NB4 (cell line): ENCODE measurements around the gene ELK3.

Experiments used
- MYC ChIP-seq: IDR thresholded peaks from 2 replicates; pipeline ENCODE4 v1.6.1; 2011; ENCODE audit warnings: low read depth, low read length
- POLR2A ChIP-seq: IDR thresholded peaks from 2 replicates; pipeline ENCODE4 v1.6.1; 2011; ENCODE audit warnings: mild to moderate bottlenecking; ENCODE audit not compliant: insufficient read length; ENCODE audit errors: extremely low read depth
- TF ChIP-seq, protein P1 (sequence below): IDR thresholded peaks from one replicate; pipeline ENCODE4 v1.5.1; 2012; ENCODE audit warnings: low read depth, low read length
- TF ChIP-seq, protein P2 (sequence below): IDR thresholded peaks from 2 replicates; pipeline ENCODE4 v1.6.1; 2011; ENCODE audit warnings: low read depth, low read length

DNA sequence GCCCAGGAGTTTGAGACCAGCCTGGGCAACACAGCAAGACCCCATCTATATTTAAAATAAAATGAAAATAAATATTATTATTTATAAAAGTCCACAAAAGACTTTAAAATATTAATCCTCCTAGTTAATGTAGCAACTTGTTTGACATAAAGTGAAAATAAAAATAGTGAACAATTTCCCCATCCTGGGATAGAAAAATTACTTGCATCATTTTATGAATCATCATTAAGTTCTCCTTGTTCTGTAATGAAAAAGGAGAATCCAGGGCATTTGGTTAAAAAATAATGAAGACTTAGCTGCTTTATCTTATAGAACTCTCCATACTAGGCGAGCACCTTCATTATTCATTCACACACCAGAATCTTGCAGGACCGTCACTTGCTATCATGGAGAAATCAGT is 66.1 kb downstream of the ELK3 start:
- TF ChIP-seq POLR2A (no peak), MYC (no peak)
- TF ChIP-seq, protein P1, sequence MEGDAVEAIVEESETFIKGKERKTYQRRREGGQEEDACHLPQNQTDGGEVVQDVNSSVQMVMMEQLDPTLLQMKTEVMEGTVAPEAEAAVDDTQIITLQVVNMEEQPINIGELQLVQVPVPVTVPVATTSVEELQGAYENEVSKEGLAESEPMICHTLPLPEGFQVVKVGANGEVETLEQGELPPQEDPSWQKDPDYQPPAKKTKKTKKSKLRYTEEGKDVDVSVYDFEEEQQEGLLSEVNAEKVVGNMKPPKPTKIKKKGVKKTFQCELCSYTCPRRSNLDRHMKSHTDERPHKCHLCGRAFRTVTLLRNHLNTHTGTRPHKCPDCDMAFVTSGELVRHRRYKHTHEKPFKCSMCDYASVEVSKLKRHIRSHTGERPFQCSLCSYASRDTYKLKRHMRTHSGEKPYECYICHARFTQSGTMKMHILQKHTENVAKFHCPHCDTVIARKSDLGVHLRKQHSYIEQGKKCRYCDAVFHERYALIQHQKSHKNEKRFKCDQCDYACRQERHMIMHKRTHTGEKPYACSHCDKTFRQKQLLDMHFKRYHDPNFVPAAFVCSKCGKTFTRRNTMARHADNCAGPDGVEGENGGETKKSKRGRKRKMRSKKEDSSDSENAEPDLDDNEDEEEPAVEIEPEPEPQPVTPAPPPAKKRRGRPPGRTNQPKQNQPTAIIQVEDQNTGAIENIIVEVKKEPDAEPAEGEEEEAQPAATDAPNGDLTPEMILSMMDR = no peak
- TF ChIP-seq, protein P2, sequence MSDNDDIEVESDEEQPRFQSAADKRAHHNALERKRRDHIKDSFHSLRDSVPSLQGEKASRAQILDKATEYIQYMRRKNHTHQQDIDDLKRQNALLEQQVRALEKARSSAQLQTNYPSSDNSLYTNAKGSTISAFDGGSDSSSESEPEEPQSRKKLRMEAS = no peak
